Psoas muscle (tissue), 8 donors: ENCODE measurements around the gene SPSB1. TPM values are rescaled to one million over a fixed set of nuclear protein-coding genes. Genes with fewer than 3 reads are reported as not detected.

Experiments used
- ATAC-seq, 4 donors: fragments of 200-7000 bp; cut with Tn5 transposase; one replicate each; pipeline ENCODE4 v1.9.1; 2020; ENCODE audit warnings: moderate library complexity in 3 of 4, mild to moderate bottlenecking in 2 of 4
- DNase-seq, 2 donors: peaks; one replicate each; pipeline ENCODE4 v3.0.0-alpha.2; 2020
- H3K27ac ChIP-seq: fragments of 200-600 bp; one replicate; pipeline ENCODE4 v1.8.0; 2022
- H3K27me3 ChIP-seq, 3 donors: fragments of 200-600 bp in 1 of 3; one replicate each; pipeline versions ENCODE4 v1.6.1 to v1.8.0; 2013 to 2022; ENCODE audit warnings: low read length in 2 of 3, mild to moderate bottlenecking in 2 of 3, moderate library complexity in 1 of 3; ENCODE audit not compliant: insufficient read depth in 3 of 3
- H3K36me3 ChIP-seq, 2 donors: fragments of 200-600 bp in 1 of 2; one replicate each; pipeline versions ENCODE4 v1.6.1 to v1.8.0; 2013 to 2022; ENCODE audit warnings: low read depth in 1 of 2, mild to moderate bottlenecking in 1 of 2, moderate library complexity in 1 of 2; ENCODE audit not compliant: insufficient read depth in 1 of 2
- H3K4me1 ChIP-seq: fragments of 200-600 bp; one replicate; pipeline ENCODE4 v1.8.0; 2022
- H3K4me3 ChIP-seq: fragments of 200-600 bp; one replicate; pipeline ENCODE4 v1.8.0; 2022; ENCODE audit warnings: mild to moderate bottlenecking
- H3K9me3 ChIP-seq: fragments of 200-600 bp; one replicate; pipeline ENCODE4 v1.8.0; 2022
- CTCF ChIP-seq: fragments of 200-600 bp; IDR thresholded peaks from one replicate; pipeline ENCODE4 v1.8.0; 2022; ENCODE audit warnings: antibody characterized with exemption
- WGBS, 3 donors: extraction: QIAGEN DNeasy Blood & Tissue Kit; methylation state at CpG; one replicate each; pipeline versions ENCODE4 v1.1.6 to v1.1.7; 2013; 5-methylcytosine and 5-hydroxymethylcytosine counted together
- intact Hi-C, 2 donors: fragments of 100-400 bp; cut with DNase I; formaldehyde crosslinking; loops; one replicate each; pipeline versions ENCODE4 v1.11.0 to v1.14.2; 2022
- polyA plus RNA-seq, 3 donors: library from polyadenylated mRNA; stranded (reverse); fragments of 200-250 nt; gene quantifications; one replicate each; pipeline ENCODE4 v1.2.3, GENCODE V29; 2013
- total RNA-seq, 4 donors: library from RNA; stranded (reverse); fragmentation: NEBNext Ultra II Directional in 2 of 4; extraction: Animal tissue kit (Norgen Biotek cat#: 25700) in 2 of 4; gene quantifications; one replicate each; pipeline versions ENCODE4 v1.2.1 to v1.2.4, GENCODE V29; 2021 to 2023
- donor health status: healthy with polysubstance abuse.
- donor health status: DM: no; HTN: no; CAD: no; lungs with moderate emphysema.
- donor health status: Bipolar disorder and iron deficiency.
- donor health status: healthy.
- donor health status: DM: yes; HTN: yes; CAD: no.
- donor health status: DM: no; HTN: no; CAD: no.
- donor health status: DM: no; HTN: no; CAD: no.
- donor health status: DM: yes; HTN: yes; CAD: no.

The SPSB1 gene
- total and polyA plus RNA-seq, 7 donors: 12.0 to 60.7 (median 31.3) TPM

DNA sequence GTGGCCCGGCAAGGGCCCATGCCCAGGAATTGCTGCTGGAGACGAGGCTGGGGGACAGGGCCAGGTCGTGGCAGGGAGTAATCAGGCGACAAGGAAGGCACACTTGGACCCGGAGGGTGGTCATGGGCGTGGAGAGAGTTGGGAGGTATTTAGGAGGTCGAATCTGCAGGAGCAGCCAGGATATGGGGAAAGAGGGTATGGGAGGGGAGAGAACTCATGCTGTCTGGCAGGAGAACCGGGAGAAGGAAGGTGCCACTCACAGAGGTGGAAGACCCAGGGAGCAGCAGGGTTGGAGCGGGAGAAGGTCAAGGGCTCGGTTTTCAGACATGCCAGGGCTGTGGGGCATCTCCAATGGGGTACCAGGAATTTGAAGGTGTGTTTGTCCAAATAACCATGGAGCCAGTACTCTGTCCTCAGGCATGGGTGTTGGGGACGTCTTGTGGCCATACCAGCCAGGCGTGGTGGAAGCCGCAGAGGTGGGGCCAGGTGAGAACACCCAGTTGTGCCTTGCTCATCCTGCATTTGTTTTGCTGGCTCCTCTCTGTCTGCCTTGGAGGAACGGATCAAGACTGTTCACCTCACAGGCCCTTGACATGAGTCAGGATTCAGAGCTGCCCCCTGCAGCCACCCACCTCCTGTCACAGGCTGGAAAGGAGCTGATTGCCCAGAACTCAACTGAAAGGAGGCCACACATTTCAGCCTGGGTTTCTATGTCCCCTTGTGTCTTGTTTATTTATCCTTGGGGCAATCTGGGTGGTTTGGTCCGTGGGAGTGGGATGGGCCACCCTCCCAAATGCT lies 111.6 kb downstream of the SPSB1 start:
- no peak for TF ChIP-seq CTCF
- H3K36me3 ChIP-seq: no peaks in the 10 kb centered on the region
- no peak overlapping the region for H3K27ac ChIP-seq
- 86 to 93% (median 87%) methylated on average over 15 of the region's 15 CpGs for WGBS, 3 donors
- H3K4me3 ChIP-seq: no peak overlapping the region
- peaks cover 27% of the 10 kb centered on the region for H3K4me1 ChIP-seq
- no peaks in the 10 kb centered on the region for H3K9me3 ChIP-seq
- no peak for ATAC-seq
- H3K27me3 ChIP-seq: no peaks in the 10 kb centered on the region
- DNase-seq: no peak
- intact Hi-C loops: no loop called here

GRCh38 chr1:9406111-9406510 lies 113.4 kb downstream of the SPSB1 start:
- ATAC-seq (peak; percentile 11 to 70 (median 36)), DNase-seq (no peak)
- Histone ChIP-seq H3K36me3 (no peaks in the 10 kb centered on the region), H3K27me3 (no peaks in the 10 kb centered on the region), H3K4me3 (no peak overlapping the region), H3K9me3 (no peaks in the 10 kb centered on the region), H3K27ac (peak overlapping the region; percentile 58), H3K4me1 (peaks cover 10% of the 10 kb centered on the region)
- intact Hi-C loops: no loop called here
- TF ChIP-seq CTCF: no peak
- WGBS, 3 donors: 24 to 43% (median 24%) methylated on average over 7 of the region's 7 CpGs

- no peaks in the 10 kb centered on the region for H3K27me3 ChIP-seq
- no peak overlapping the region for H3K4me3 ChIP-seq
- intact Hi-C loops: no loop called here
- peaks cover 33% of the 10 kb centered on the region for H3K4me1 ChIP-seq
- ATAC-seq: no peak
- no peak for DNase-seq
- no peak overlapping the region for H3K27ac ChIP-seq
- 68 to 77% (median 74%) methylated on average over 7 of the region's 7 CpGs for whole genome bisulfite sequencing, 3 donors
- TF ChIP-seq CTCF: no peak
- H3K36me3 ChIP-seq: no peaks in the 10 kb centered on the region
- no peaks in the 10 kb centered on the region for H3K9me3 ChIP-seq
Observed at GRCh38 chr1:9410737-9411297, 118.1 kb downstream of the SPSB1 start.

- Histone ChIP-seq H3K27ac (peak overlapping the region; percentile 84), H3K4me1 (peaks cover 25% of the 10 kb centered on the region), H3K9me3 (no peaks in the 10 kb centered on the region), H3K27me3 (no peaks in the 10 kb centered on the region), H3K4me3 (no peak overlapping the region), H3K36me3 (no peaks in the 10 kb centered on the region)
- peak; percentile 83 to 91 (median 88) for ATAC-seq
- intact Hi-C loops: no loop called here
- no peak for TF ChIP-seq CTCF
- peak; percentile 82 to 84 for DNase-seq
- WGBS, 3 donors: 15 to 34% (median 21%) methylated on average over 17 of the region's 17 CpGs
Observed at GRCh38 chr1:9413071-9413876, 120.6 kb downstream of the SPSB1 start.
